PC-9 (cell line): ENCODE results near the gene MCEMP1.

Experiments
- CTCF ChIP-seq: fragments of 200-600 bp; sonication (generic); conservative IDR thresholded peaks from 2 replicates; pipeline ENCODE4 v1.6.1; 2017; ENCODE audit warnings: mixed run types, antibody characterized with exemption, mild to moderate bottlenecking, moderate library complexity
- EZH2 ChIP-seq: fragments of 200-600 bp; sonication (generic); IDR thresholded peaks from 2 replicates; pipeline ENCODE4 v1.8.0; 2017; ENCODE audit warnings: antibody characterized with exemption, low read depth

GRCh38 chr19:7633698-7634097 lies 43.2 kb upstream of the MCEMP1 start, which contains the start of gene PCP2:
- TF ChIP-seq CTCF (no peak), EZH2 (no peak)
